IMR-90 (cell line): ENCODE data around the gene TLCD1. TPM values are rescaled to one million over a fixed set of nuclear protein-coding genes. Genes with fewer than 3 reads are reported as not detected.

Source experiments
- ATAC-seq: fragments of 200-7000 bp; cut with Tn5 transposase; 2 replicates; pipeline ENCODE4 v1.9.1; 2020; ENCODE audit warnings: low read depth, mild to moderate bottlenecking, moderate library complexity
- BruUV-seq: library from RNA; stranded (reverse); fragments of 400-500 nt; replicated peaks from 2 replicates; lab custom pipeline; 2021; lab: Mats Ljungman, UMichigan
- CTCF ChIA-PET: fragments of 300-600 bp; formaldehyde crosslinking; extraction: SDS; loops from one replicate; lab custom pipeline; 2021; ENCODE audit warnings: antibody characterized with exemption; lab: Yijun Ruan, JAX
- POLR2A ChIA-PET: fragments of 300-600 bp; sonication (Branson Sonifier 250); formaldehyde crosslinking; loops from one replicate; lab custom pipeline; 2022; ENCODE audit warnings: antibody characterized with exemption; ENCODE audit not compliant: unreplicated experiment; lab: Charles Lee
- DNase-seq: peaks from one replicate; pipeline ENCODE4 v3.0.0; 2013
- H2AFZ ChIP-seq: replicated peaks from 2 replicates; pipeline ENCODE3; 2013; ENCODE audit warnings: low read length, mild to moderate bottlenecking; ENCODE audit not compliant: poor library complexity
- H2AK5ac ChIP-seq: 2 replicates; pipeline ENCODE4 v1.6.1; 2013; ENCODE audit warnings: low read depth, low read length, inconsistent platforms
- H2AK9ac ChIP-seq: replicated peaks from 2 replicates; pipeline ENCODE3; 2013; ENCODE audit warnings: mild to moderate bottlenecking, low read depth, low read length, moderate library complexity; ENCODE audit not compliant: poor library complexity
- H2BK120ac ChIP-seq: 2 replicates; pipeline ENCODE4 v1.6.1; 2013; ENCODE audit warnings: low read depth, low read length, inconsistent platforms
- H2BK15ac ChIP-seq: 3 replicates; pipeline ENCODE4 v1.6.1; 2013; ENCODE audit warnings: low read depth, low read length, inconsistent platforms
- H2BK20ac ChIP-seq: 2 replicates; pipeline ENCODE4 v1.6.1; 2013; ENCODE audit warnings: low read depth, mild to moderate bottlenecking, inconsistent platforms, low read length, moderate library complexity
- H2BK5ac ChIP-seq: 2 replicates; pipeline ENCODE4 v1.6.1; 2013; ENCODE audit warnings: mild to moderate bottlenecking, low read depth, low read length, inconsistent platforms; ENCODE audit not compliant: poor library complexity, severe bottlenecking
- H3K14ac ChIP-seq: replicated peaks from 2 replicates; pipeline ENCODE4 v1.6.1; 2013; ENCODE audit warnings: low read depth, low read length, inconsistent platforms
- H3K18ac ChIP-seq: 2 replicates; pipeline ENCODE4 v1.6.1; 2013; ENCODE audit warnings: low read depth, low read length, control low read depth
- H3K23ac ChIP-seq: 2 replicates; pipeline ENCODE4 v1.6.1; 2013; ENCODE audit warnings: low read depth, low read length, inconsistent platforms
- H3K27ac ChIP-seq: 2 replicates; pipeline ENCODE4 v1.5.1; 2013; ENCODE audit warnings: mild to moderate bottlenecking, control low read depth, low read length; ENCODE audit not compliant: insufficient read depth
- H3K27me3 ChIP-seq: 2 replicates; pipeline ENCODE4 v1.6.1; 2013; ENCODE audit warnings: low read length; ENCODE audit not compliant: control insufficient read depth, insufficient read depth
- H3K36me3 ChIP-seq: 2 replicates; pipeline ENCODE4 v1.6.1; 2013; ENCODE audit warnings: low read length, mixed read lengths; ENCODE audit not compliant: control insufficient read depth, insufficient read depth
- H3K4ac ChIP-seq: 2 replicates; pipeline ENCODE4 v1.6.1; 2013; ENCODE audit warnings: low read depth, low read length, inconsistent platforms
- H3K4me1 ChIP-seq: 2 replicates; pipeline ENCODE4 v1.6.1; 2013; ENCODE audit warnings: low read length, mixed read lengths; ENCODE audit not compliant: control insufficient read depth, insufficient read depth
- H3K4me2 ChIP-seq: 2 replicates; pipeline ENCODE4 v1.6.1; 2013; ENCODE audit warnings: low read depth, mild to moderate bottlenecking, control low read depth, low read length, moderate library complexity
- H3K4me3 ChIP-seq: 2 replicates; pipeline ENCODE4 v1.5.1; 2013; ENCODE audit warnings: low read depth, mild to moderate bottlenecking, control low read depth, low read length, moderate library complexity; ENCODE audit not compliant: insufficient read depth
- H3K56ac ChIP-seq: 2 replicates; pipeline ENCODE4 v1.6.1; 2013; ENCODE audit warnings: low read length, inconsistent platforms; ENCODE audit not compliant: insufficient read depth; ENCODE audit errors: extremely low read depth
- H3K79me1 ChIP-seq, 2 experiments: 2 replicates each; pipeline ENCODE4 v1.6.1; 2013; ENCODE audit warnings: low read length in 2 of 2, inconsistent platforms in 1 of 2, low read depth in 1 of 2
- H3K9ac ChIP-seq: 2 replicates; pipeline ENCODE4 v1.6.1; 2013; ENCODE audit warnings: low read depth, low read length, control low read depth
- H3K9me1 ChIP-seq: 2 replicates; pipeline ENCODE4 v1.6.1; 2013; ENCODE audit warnings: low read length, inconsistent platforms; ENCODE audit not compliant: insufficient read depth
- H3K9me3 ChIP-seq: 2 replicates; pipeline ENCODE4 v1.6.1; 2013; ENCODE audit warnings: low read length; ENCODE audit not compliant: control insufficient read depth, insufficient read depth
- H4K20me1 ChIP-seq: 2 replicates; pipeline ENCODE4 v1.6.1; 2013; ENCODE audit warnings: low read length, inconsistent platforms; ENCODE audit not compliant: insufficient read depth
- H4K5ac ChIP-seq: 2 replicates; pipeline ENCODE4 v1.6.1; 2013; ENCODE audit warnings: mild to moderate bottlenecking, low read depth, low read length, control low read depth
- H4K8ac ChIP-seq, 2 experiments: 2 replicates each; pipeline ENCODE4 v1.6.1; 2013; ENCODE audit warnings: low read depth in 2 of 2, low read length in 2 of 2, control low read depth in 1 of 2, inconsistent platforms in 1 of 2
- H4K91ac ChIP-seq: 2 replicates; pipeline ENCODE4 v1.6.1; 2013; ENCODE audit warnings: low read depth, low read length, inconsistent platforms; ENCODE audit not compliant: insufficient read depth
- FOS ChIP-seq: fragments of 150-350 bp; IDR thresholded peaks from 2 replicates; pipeline ENCODE4 v1.6.1; 2016; ENCODE audit warnings: low read depth, low read length
- MAFK ChIP-seq: IDR thresholded peaks from 2 replicates; pipeline ENCODE4 v1.6.1; 2012; ENCODE audit warnings: low read depth, low read length, improper control_type of control experiment
- RAD21 ChIP-seq: IDR thresholded peaks from 2 replicates; pipeline ENCODE4 v1.6.1; 2012; ENCODE audit warnings: low read length, improper control_type of control experiment
- RFX5 ChIP-seq: IDR thresholded peaks from 2 replicates; pipeline ENCODE4 v1.8.0; 2012; ENCODE audit warnings: low read depth, mild to moderate bottlenecking, low read length, moderate library complexity
- SMC3 ChIP-seq: fragments of 150-350 bp; IDR thresholded peaks from 2 replicates; pipeline ENCODE4 v1.6.1; 2016; ENCODE audit warnings: low read depth, mild to moderate bottlenecking, antibody characterized with exemption, low read length, moderate library complexity
- WGBS, 2 experiments: methylation state at CpG; one replicate each; pipeline versions ENCODE4 v1.1.5 to v1.1.7; 2013; ENCODE audit warnings: missing lambda C conversion rate in 2 of 2; ENCODE audit not compliant: insufficient read length in 1 of 2; ENCODE audit errors: extremely low coverage in 2 of 2; 5-methylcytosine and 5-hydroxymethylcytosine counted together
- dilution Hi-C: fragments of 300-500 bp; cut with HindIII; formaldehyde crosslinking; loops from one replicate; pipeline ENCODE4 v1.14.3; 2018; ENCODE audit warnings: low sequenced_read_pairs; ENCODE audit not compliant: unreplicated experiment
- in situ Hi-C: fragments of 300-500 bp; cut with MboI; formaldehyde crosslinking; loops from 3 replicates; pipeline ENCODE4 v1.14.3; 2019; ENCODE audit warnings: low sequenced_read_pairs, inconsistent platforms, mixed read lengths
- intact Hi-C: fragments of 100-400 bp; cut with micrococcal nuclease; formaldehyde crosslinking; loops from 2 replicates; pipeline ENCODE4 v1.10.0; 2022
- polyA plus RNA-seq, 3 experiments: library from polyadenylated mRNA; depleted of rRNA; stranded (reverse); fragments of >200 nt; gene quantifications; 2 replicates each; pipeline ENCODE4 v1.2.3, GENCODE V29; 2012; ENCODE audit warnings: low replicate concordance in 1 of 3
- total RNA-seq: library from RNA; depleted of rRNA; stranded (reverse); fragments of >200 nt; gene quantifications from 2 replicates; pipeline ENCODE4 v1.2.3, GENCODE V29; 2012
- TF ChIP-seq, protein P1 (sequence below): conservative IDR thresholded peaks from 2 replicates; pipeline ENCODE4 v1.5.1; 2012; ENCODE audit warnings: mild to moderate bottlenecking, low read depth, low read length, improper control_type of control experiment

The TLCD1 gene
- total and polyA plus RNA-seq, 2 of the 4 experiments (the other 2 are of a cell fraction) = 3.6 to 9.3 TPM

DNA sequence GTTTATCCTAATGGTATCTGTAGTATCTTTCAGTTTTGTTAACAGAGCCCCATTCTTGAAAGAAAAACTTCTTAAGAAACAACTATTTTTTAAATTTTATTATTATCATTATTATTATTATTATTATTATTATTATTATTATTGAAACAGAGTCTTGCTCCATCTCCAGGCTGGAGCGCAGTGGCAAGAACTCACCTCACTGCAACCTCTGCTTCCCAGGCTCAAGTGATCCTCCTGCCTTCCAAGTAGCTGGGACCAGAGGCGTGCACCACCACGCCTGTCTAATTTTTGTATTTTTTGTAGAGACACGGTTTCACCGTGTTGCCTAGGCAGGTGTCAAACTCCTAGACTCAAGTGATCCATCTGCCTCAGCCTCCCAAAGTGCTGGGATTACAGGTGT is 40.7 kb downstream of the TLCD1 start:
- intact Hi-C loops = no loop called here
- dilution Hi-C loops = no loop called here
- CTCF ChIA-PET = no interaction called here
- Histone ChIP-seq H4K8ac (no peak overlapping the region), H3K4me1 (no peaks in the 10 kb centered on the region), H2AFZ (no peak overlapping the region), H2AK5ac (no peak overlapping the region), H4K5ac (no peak overlapping the region), H2BK120ac (no peak overlapping the region), H3K9ac (no peak overlapping the region), H2BK5ac (no peak overlapping the region), H2BK20ac (no peak overlapping the region), H3K4ac (no peak overlapping the region), H3K56ac (no peak overlapping the region), H3K27me3 (no peaks in the 10 kb centered on the region), H3K18ac (no peak overlapping the region), H3K9me3 (no peaks in the 10 kb centered on the region), H3K36me3 (peaks cover 87% of the 10 kb centered on the region), H3K27ac (no peak overlapping the region), H3K23ac (no peak overlapping the region), H3K14ac (no peak overlapping the region), H3K79me1 (peaks cover 0 to 13% of the 10 kb centered on the region in 2 experiments; a peak in 2 of 4 replicates), H2BK15ac (no peak overlapping the region), H3K4me3 (no peak overlapping the region), H3K4me2 (no peak overlapping the region), H4K91ac (no peak overlapping the region), H3K9me1 (no peaks in the 10 kb centered on the region), H2AK9ac (no peak overlapping the region), H4K20me1 (no peaks in the 10 kb centered on the region; the same call in 1 of the 2 replicates)
- ATAC-seq (no peak), DNase-seq (no peak)
- in situ Hi-C loops = no loop called here
- TF ChIP-seq FOS (no peak), SMC3 (no peak), RAD21 (no peak), RFX5 (no peak), MAFK (no peak)
- TF ChIP-seq, protein P1, sequence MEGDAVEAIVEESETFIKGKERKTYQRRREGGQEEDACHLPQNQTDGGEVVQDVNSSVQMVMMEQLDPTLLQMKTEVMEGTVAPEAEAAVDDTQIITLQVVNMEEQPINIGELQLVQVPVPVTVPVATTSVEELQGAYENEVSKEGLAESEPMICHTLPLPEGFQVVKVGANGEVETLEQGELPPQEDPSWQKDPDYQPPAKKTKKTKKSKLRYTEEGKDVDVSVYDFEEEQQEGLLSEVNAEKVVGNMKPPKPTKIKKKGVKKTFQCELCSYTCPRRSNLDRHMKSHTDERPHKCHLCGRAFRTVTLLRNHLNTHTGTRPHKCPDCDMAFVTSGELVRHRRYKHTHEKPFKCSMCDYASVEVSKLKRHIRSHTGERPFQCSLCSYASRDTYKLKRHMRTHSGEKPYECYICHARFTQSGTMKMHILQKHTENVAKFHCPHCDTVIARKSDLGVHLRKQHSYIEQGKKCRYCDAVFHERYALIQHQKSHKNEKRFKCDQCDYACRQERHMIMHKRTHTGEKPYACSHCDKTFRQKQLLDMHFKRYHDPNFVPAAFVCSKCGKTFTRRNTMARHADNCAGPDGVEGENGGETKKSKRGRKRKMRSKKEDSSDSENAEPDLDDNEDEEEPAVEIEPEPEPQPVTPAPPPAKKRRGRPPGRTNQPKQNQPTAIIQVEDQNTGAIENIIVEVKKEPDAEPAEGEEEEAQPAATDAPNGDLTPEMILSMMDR = no peak
- POLR2A ChIA-PET = no interaction called here
- 96% methylated on average over 4 of the region's 5 CpGs; no CpG with 5 or more reads in 1 of the 2 experiments for WGBS, 2 experiments
- no TSS peak for BruUV-seq
